Measurements from ENCODE around the gene HLA-DMB.
"Not testable (repeated sequence)": the region's sequence is repeated elsewhere in the genome, so short reads cannot be mapped to it uniquely, and the experiment has no call there.

HLA-DMB gene

GRCh38 chr6:32953775-32954174 lies 12.9 kb upstream of the HLA-DMB start:
- intact Hi-C loops (cut with DNase I) = no loop called here
- DNase-seq = no peak

- peak; percentile 17 to 92 (median 63) for DNase-seq
- intact Hi-C loops (cut with DNase I) = no loop called here
Measured at GRCh38 chr6:32952817-32953739, 12.2 kb upstream of the HLA-DMB start, which contains the start of gene HLA-DMA. HLA-DMA (minus strand) TSS chr6:32953097; CDS start chr6:32953036, 61 bp downstream.

- no peak for DNase-seq
- intact Hi-C loops (cut with DNase I) = no loop called here
Measured at GRCh38 chr6:32950449-32950848, 9.6 kb upstream of the HLA-DMB start.

GRCh38 chr6:32950010-32950409 lies 9.2 kb upstream of the HLA-DMB start:
- intact Hi-C loops (cut with DNase I) = no loop called here
- no peak for DNase-seq

- intact Hi-C loops (cut with DNase I) = no loop called here
Measured at GRCh38 chr6:32949113-32949512, 8.3 kb upstream of the HLA-DMB start.

GRCh38 chr6:32947552-32948465 lies 7.0 kb upstream of the HLA-DMB start:
- DNase-seq = no peak
- intact Hi-C loops (cut with DNase I) = no loop called here

More at GRCh38 chr6:32949113-32949512, 8.3 kb upstream of the HLA-DMB start:
- no peak for DNase-seq

- intact Hi-C loops (cut with DNase I) = no loop called here
Measured at GRCh38 chr6:32946893-32947292, 6.1 kb upstream of the HLA-DMB start.

GRCh38 chr6:32945953-32946352 lies 5.1 kb upstream of the HLA-DMB start:
- no peak for DNase-seq
- intact Hi-C loops (cut with DNase I) = no loop called here

More at GRCh38 chr6:32946893-32947292, 6.1 kb upstream of the HLA-DMB start:
- DNase-seq = no peak

- intact Hi-C loops (cut with DNase I) = no loop called here
- DNase-seq = no peak
Measured at GRCh38 chr6:32945108-32945760, 4.4 kb upstream of the HLA-DMB start.

- intact Hi-C loops (cut with DNase I) = no loop called here
- no peak for DNase-seq
Measured at GRCh38 chr6:32943864-32944649, 3.2 kb upstream of the HLA-DMB start.

- DNase-seq; intact Hi-C loops (cut with DNase I): not testable (repeated sequence)
Measured at GRCh38 chr6:32942555-32943123, 1.8 kb upstream of the HLA-DMB start.

GRCh38 chr6:32941214-32941768 lies 463 bp upstream of the HLA-DMB start:
- DNase-seq = no peak
- intact Hi-C loops (cut with DNase I) = no loop called here

- DNase-seq = no peak
- intact Hi-C loops (cut with DNase I) = no loop called here
Measured at GRCh38 chr6:32938494-32938893, 2.3 kb downstream of the HLA-DMB start.

GRCh38 chr6:32937230-32937633 lies 3.6 kb downstream of the HLA-DMB start:
- intact Hi-C loops (cut with DNase I) = no loop called here
- peak in 1 of 10 donors; percentile 3 for DNase-seq

GRCh38 chr6:32936239-32937152 lies 4.3 kb downstream of the HLA-DMB start:
- intact Hi-C loops (cut with DNase I) = no loop called here
- no peak for DNase-seq

- no peak for DNase-seq
- intact Hi-C loops (cut with DNase I) = no loop called here
Measured at GRCh38 chr6:32935551-32936238, 5.1 kb downstream of the HLA-DMB start.

- intact Hi-C loops (cut with DNase I) = loop anchor here (1.0 to 5.0 kb wide), 3 partner anchors 34 to 51 kb away; partner anchors contain the start of gene BRD2
- DNase-seq = peak in 9 of 10 donors; percentile 36 to 91 (median 77)
Measured at GRCh38 chr6:32933661-32934085, 7.2 kb downstream of the HLA-DMB start.

All from posterior cingulate gyrus (tissue), 11 donors.